ENCODE results near the gene GLOD5.

The GLOD5 gene

GRCh38 chrX:48798318-48798717 is 36.8 kb downstream of the GLOD5 start:
- H3K9ac ChIP-seq (ENCODE audit: low read length): no peak overlapping the region
- no peak overlapping the region for H3K27ac ChIP-seq (ENCODE audit: low read length)
- H3K27me3 ChIP-seq (ENCODE audit: low read depth, low read length): no peaks in the 10 kb centered on the region
- no peak for TF ChIP-seq CTCF (IDR thresholded peaks at IDR 0.05; ENCODE audit: low read depth, low read length)
- no peak for TF ChIP-seq EZH2phosphoT487 (IDR thresholded peaks at IDR 0.05; ENCODE audit: low read depth)
- H3K36me3 ChIP-seq (replicated peaks; ENCODE audit: low read depth, low read length): no peaks in the 10 kb centered on the region
- H3K79me2 ChIP-seq (ENCODE audit: low read length): peaks cover 9% of the 10 kb centered on the region; the same call in 1 of the 2 replicates
- H3K4me2 ChIP-seq (ENCODE audit: low read length): no peak overlapping the region
- no peak overlapping the region for H3K4me3 ChIP-seq (ENCODE audit: low read length)
- no peak overlapping the region for H2AFZ ChIP-seq (ENCODE audit: low read depth, low read length)
- no peaks in the 10 kb centered on the region for H4K20me1 ChIP-seq (ENCODE audit: insufficient read depth, low read length)
- H3K9me3 ChIP-seq (ENCODE audit: insufficient read depth, low read length): no peaks in the 10 kb centered on the region
- H3K4me1 ChIP-seq (ENCODE audit: low read length): peaks cover 11% of the 10 kb centered on the region

GRCh38 chrX:48800574-48801279 is 39.2 kb downstream of the GLOD5 start:
- Histone ChIP-seq H3K79me2 (ENCODE audit: low read length) (peaks cover 9% of the 10 kb centered on the region; the same call in 1 of the 2 replicates), H3K9me3 (ENCODE audit: insufficient read depth, low read length) (no peaks in the 10 kb centered on the region), H3K27me3 (ENCODE audit: low read depth, low read length) (no peaks in the 10 kb centered on the region), H3K36me3 (replicated peaks; ENCODE audit: low read depth, low read length) (no peaks in the 10 kb centered on the region), H3K27ac (ENCODE audit: low read length) (peak overlapping the region; percentile 82), H3K4me3 (ENCODE audit: low read length) (peak overlapping the region; percentile 95), H3K4me1 (ENCODE audit: low read length) (peaks cover 11% of the 10 kb centered on the region), H4K20me1 (ENCODE audit: insufficient read depth, low read length) (no peaks in the 10 kb centered on the region), H2AFZ (ENCODE audit: low read depth, low read length) (peak overlapping the region; percentile 93), H3K9ac (ENCODE audit: low read length) (peak overlapping the region; percentile 91), H3K4me2 (ENCODE audit: low read length) (peak overlapping the region; percentile 61)
- TF ChIP-seq EZH2phosphoT487 (IDR thresholded peaks at IDR 0.05; ENCODE audit: low read depth) (no peak), CTCF (IDR thresholded peaks at IDR 0.05; ENCODE audit: low read depth, low read length) (no peak)

GRCh38 chrX:48801280-48802088 is 39.9 kb downstream of the GLOD5 start, which contains the start of gene HDAC6:
Gene HDAC6 (plus strand): TSS chrX:48802067. CDS start chrX:48802693, 626 bp downstream.
- no peaks in the 10 kb centered on the region for H3K9me3 ChIP-seq (ENCODE audit: insufficient read depth, low read length)

More at GRCh38 chrX:48801280-48802088, 39.9 kb downstream of the GLOD5 start, which contains the start of gene HDAC6:
- peaks cover 9% of the 10 kb centered on the region; the same call in 1 of the 2 replicates for H3K79me2 ChIP-seq (ENCODE audit: low read length)
- H3K4me1 ChIP-seq (ENCODE audit: low read length): peaks cover 11% of the 10 kb centered on the region
- H4K20me1 ChIP-seq (ENCODE audit: insufficient read depth, low read length): no peaks in the 10 kb centered on the region
- peak within 1 kb of the TSS; percentile 92 for H3K27ac ChIP-seq (ENCODE audit: low read length)
- peak within 1 kb of the TSS; percentile 93 for H2AFZ ChIP-seq (ENCODE audit: low read depth, low read length)
- TF ChIP-seq EZH2phosphoT487 (IDR thresholded peaks at IDR 0.05; ENCODE audit: low read depth): no peak
- no peak for TF ChIP-seq CTCF (IDR thresholded peaks at IDR 0.05; ENCODE audit: low read depth, low read length)
- H3K4me2 ChIP-seq (ENCODE audit: low read length): peak within 1 kb of the TSS; percentile 80
- H3K27me3 ChIP-seq (ENCODE audit: low read depth, low read length): no peaks in the 10 kb centered on the region
- no peaks in the 10 kb centered on the region for H3K36me3 ChIP-seq (replicated peaks; ENCODE audit: low read depth, low read length)
- peak within 1 kb of the TSS; percentile 98 for H3K9ac ChIP-seq (ENCODE audit: low read length)
- peak within 1 kb of the TSS; percentile 95 for H3K4me3 ChIP-seq (ENCODE audit: low read length)

Measured in OCI-LY3 (cell line).